GM19372 (cell line): Measurements from ENCODE around the gene USP54.

ENCODE experiments used
- ATAC-seq: cut with Tn5 transposase; IDR thresholded peaks from one replicate; pipeline ENCODE4 v1.9.1; 2021; ENCODE audit warnings: mild to moderate bottlenecking, low read depth, moderate library complexity; ENCODE audit not compliant: unreplicated experiment

USP54 gene

DNA sequence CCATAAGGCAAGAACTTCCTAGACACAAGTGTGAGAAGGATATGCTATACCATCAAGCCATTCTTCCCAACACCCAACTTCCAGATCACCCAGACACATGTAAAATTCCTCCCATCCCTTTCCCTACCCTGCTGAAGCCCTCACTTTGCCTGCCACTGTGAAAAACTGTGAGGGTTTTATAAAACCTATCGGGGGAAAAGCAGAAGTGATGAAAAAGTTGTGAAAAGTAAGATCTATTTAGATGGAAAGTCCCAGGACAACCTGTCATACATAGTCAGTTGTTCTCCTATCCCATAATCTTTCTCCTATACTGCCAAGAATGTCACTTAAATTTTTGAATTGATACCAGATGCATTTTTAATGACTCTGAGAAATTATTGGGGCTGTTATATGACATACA lies 56.3 kb downstream of the USP54 start:
- ATAC-seq: no peak

DNA sequence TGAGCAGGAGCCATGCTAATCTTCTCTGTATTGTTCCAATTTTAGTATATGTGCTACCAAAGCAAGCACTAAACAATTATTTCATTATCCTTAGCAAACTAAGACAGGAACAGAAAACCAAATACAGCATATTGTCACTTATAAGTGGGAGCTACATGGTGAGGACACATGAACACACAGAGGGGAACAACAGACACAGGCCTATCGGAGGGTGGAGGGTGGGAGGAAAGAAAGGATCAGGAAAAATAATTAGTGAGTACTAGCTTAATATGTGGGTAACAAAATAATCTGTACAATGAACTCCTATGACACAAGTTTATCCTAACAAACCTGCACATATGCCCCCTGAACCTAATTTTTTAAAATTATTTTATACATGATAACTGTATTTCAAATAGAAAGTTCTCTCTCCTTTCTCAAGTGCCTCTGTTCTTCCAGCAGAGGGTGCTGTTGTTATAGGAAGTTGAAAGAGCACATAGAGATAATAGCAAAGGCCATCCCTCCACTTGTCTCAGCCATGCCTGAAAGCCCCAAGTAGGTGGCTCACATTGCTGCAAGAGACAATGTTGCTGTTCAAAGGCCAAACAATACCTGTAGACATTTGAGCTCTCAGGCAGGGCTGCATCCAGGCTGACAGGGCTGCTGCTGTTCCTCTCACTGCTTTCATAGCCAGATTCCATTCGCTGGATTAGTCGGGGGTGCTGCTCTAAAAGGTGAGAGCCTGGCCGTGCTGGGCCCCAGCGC lies 61.9 kb downstream of the USP54 start:
- no peak for ATAC-seq

DNA sequence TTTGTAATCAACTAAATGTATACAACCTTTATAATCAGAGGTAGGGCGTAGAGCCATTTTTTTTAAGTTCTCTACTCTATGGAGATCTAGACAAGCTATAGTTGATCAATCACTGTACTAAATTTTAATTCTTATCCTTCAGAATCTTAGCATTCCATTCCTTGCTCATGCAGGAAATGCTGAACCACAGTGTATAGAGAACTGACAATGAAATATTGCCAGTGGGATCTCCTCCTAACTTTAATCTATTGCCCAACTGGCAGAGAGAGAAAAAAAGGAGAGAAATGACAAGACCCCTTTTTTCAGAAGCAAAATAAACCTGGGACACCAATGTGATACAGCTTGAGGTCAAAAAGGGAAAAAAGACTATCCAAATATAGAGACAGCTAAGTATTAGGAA lies 68.9 kb downstream of the USP54 start:
- no peak for ATAC-seq

DNA sequence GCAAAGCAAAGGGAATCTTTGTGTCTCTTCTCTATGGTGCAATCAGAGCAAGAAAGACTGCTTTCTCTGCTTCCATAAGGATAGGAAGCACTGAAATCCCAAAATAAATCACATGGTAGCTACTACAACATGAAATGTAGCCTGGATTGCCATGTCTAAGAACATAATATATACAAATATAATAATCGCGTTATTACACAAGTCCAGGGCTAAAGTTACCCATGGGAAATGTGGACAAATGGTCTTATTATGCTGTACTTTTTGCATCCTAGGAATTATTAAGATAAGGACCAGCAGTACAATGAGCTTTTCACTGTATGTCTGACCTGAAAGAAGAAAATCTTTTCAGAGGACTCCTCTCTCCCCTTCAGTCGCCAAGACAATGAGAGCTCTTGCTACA lies 71.8 kb downstream of the USP54 start:
- ATAC-seq: no peak

DNA sequence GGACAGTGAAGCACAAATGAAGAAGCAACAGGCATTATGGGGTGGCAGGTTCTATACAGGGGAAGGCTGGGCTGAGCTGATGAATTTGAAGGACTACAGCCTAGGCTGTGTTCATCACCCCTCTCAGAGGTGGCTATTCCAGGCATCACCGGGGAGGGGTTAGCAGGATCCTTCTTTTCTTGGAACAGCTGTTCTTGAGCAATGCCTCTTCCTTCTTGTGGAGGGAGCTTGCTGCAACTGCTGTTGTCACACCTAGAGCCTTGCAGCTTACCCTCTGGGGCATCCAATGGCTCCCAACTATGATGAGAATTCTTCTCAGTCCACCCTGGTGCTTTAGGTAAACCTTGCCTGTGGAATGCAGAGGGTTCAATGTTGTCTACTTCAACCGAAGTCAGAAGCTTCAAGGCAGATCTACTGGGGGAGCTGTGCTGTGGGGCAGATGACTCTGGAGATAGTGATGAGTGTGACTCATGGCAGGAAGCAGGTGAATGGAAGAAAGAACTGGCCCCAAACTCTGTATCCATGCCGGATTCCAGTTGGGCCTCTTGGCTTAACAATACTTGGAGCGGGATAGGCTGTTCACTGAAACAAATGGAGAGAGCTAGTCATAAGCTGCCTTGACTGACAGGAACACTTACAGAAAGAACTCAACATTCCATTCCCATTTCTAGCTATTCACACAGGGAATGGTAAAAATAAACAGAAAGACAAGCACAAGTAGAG lies 73.8 kb downstream of the USP54 start:
- no peak for ATAC-seq

DNA sequence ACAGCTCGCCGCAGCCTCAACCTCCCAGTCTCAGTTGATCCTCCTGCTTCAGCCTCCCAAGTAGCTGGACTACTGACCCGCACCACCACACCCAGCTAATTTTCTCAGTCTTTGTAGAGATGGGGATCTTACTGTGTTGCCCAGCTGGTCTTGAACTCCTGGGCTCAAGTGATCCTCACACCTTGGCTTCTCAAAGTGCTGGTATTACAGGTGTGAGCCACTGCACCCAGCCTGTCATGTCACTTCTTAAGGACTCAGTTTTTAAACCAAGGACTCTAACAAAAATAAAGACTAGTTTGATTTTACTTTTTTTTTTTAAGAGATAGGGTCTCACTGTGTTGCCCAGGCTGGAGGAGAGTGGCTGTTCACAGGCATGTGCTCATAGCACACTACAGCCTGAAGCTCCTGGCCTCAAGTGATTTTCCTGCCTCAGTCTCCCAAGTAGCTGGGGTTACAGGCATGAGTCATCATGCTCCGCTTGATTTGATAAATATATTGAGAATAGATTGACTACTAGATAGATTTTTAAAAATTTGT lies 78.9 kb downstream of the USP54 start:
- no peak for ATAC-seq

DNA sequence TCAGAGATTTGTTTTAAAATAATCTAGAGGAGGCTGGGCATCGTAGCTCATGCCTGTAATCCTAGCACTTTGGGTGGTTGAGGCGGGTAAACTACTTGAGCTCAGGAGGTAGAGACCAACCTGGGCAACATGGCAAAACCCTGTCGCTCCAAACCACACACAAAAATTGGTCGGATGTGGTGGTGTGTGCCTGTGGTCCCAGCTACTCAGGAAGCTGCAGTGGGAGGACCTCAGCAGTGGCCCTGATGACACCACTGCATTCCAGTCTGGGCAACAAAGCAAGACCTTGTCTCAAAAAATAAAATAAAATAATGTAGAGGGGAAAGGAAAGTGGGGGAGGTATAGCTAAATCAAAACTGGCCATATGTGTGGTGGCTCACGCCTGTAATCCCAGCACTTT lies 81.4 kb downstream of the USP54 start:
- ATAC-seq: no peak

DNA sequence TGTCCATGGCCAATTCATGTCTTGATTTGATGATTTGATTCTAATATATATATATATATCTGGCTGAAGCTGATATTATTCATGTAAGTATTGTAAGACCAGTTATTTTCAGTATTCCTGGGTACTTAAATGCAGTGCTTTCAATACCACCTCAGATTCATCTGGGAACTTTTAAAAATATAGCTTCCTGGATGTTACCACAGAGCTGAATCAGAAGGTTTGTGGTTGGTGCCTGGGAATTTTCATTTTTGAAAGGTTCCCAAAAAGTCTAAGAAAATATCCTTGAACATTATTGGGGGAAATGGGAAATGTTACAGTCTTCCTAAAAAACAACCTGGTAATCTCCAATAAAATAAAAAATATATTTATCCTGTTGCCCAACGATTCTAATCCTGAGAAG lies 84.7 kb downstream of the USP54 start:
- no peak for ATAC-seq

DNA sequence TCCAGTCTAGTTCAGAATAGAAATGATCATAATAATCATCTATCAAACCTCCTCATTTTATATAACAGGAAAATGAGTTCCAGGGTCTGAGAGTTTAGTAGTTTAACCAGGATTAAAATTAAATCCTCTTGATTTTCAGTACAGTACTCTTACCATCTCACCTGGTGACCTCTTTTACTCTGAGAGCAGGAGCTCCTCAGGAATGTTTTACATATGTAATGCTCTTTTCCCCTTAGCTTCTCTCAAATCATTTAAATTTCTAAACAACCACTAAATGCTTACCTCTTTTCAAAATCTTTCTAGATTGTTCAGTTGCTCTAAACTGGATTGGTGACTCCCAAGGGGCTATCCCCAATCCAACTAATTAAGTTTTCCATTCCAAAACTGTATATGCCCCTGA lies 85.1 kb downstream of the USP54 start:
- no peak for ATAC-seq

DNA sequence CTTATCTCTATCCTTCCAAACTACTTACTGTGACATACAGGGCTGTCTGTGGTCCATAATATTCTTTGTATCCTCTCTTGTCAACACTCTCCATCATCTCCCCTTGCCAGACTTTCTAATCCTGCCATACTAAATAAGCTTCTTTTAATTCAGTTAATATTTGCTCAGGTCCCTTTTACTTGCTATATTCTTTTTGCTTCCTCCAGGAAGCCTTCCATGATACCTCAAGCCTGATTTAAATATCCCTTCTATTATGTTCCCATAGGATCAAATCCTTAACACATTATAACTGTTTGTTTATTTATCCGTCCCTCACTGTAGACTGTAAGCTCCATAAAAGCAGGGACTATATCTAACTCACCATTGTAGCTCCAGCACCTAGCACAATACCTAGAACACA lies 88.1 kb downstream of the USP54 start:
- no peak for ATAC-seq

DNA sequence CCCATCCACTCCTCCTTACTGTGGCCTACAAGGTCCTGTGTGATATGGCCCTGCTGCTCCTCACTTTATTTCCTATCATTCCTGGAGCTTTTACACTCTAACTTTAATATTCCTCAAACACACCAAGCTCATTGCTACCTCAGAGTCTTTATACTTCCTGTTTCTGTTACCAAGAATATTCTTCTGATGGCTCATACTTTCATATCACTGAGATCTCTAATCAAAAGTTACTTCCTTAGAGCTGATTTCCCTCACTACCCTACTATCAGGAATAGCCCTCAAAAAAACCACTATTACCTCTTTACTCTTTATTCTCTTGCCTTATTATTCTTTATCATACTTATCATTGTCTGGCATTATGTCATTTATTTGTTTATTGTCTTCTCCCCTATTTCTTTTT lies 89.5 kb downstream of the USP54 start:
- no peak for ATAC-seq

DNA sequence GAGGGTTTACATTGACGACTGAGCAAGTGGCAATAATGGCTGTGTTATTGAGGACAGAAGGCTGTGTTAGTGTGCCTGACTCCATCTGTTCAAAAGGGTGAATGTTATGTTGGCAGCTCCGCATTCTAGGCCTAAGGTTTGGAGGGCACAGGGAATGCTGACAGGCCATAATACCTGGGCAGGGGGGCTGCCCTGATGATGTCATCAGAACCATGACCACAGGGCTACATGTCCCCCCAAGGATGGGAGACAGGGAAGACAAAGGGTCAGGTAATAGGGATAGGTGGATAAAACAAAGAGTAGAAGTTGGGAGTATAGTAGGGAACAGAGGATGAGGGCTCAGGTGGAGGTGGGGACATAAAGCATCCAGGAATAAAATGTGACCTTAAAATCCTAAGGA lies 93.5 kb downstream of the USP54 start:
- ATAC-seq: no peak

DNA sequence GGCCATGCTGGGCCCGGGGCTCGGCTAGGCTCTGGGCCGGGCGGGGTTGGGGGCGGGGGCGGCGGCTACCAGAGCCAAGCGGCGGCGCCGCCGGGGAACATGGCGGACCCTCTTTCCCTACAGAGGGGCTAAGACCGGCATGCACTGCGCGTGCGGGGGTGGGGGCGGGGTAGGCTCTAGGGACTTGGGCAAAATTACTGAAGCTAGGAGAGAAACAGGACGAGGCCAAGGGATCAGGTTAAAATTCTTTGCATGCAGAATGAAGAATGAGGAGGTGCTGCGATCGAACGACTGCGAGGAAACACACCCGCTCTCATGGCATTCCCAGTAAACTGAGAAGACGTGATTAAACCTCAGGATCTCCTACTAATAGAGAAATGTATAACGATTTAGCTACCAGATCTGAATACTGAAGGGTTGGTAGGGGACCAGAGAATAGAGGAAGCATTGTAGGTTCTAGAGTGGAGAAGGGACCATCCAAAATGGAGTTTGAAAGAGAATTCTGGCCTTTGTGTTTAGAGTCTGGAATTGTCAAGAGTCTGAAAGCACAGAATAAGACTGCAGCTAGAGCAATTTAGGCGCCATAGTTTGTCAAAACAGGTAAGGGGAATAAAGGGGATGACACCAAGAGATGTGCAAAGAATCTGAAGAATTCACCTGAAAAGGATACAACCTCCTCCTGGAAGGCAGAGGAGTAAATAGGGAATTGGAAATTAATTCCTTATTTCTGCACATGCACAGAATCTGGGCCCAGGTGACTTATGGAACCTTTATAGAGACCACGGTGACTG lies 95.1 kb downstream of the USP54 start, which contains the start of gene PPP3CB:
PPP3CB (minus strand) TSS at position 141 of the 791 bp plus-strand sequence; CDS start at position 6, 135 bp downstream.
- peak; percentile 67 for ATAC-seq

DNA sequence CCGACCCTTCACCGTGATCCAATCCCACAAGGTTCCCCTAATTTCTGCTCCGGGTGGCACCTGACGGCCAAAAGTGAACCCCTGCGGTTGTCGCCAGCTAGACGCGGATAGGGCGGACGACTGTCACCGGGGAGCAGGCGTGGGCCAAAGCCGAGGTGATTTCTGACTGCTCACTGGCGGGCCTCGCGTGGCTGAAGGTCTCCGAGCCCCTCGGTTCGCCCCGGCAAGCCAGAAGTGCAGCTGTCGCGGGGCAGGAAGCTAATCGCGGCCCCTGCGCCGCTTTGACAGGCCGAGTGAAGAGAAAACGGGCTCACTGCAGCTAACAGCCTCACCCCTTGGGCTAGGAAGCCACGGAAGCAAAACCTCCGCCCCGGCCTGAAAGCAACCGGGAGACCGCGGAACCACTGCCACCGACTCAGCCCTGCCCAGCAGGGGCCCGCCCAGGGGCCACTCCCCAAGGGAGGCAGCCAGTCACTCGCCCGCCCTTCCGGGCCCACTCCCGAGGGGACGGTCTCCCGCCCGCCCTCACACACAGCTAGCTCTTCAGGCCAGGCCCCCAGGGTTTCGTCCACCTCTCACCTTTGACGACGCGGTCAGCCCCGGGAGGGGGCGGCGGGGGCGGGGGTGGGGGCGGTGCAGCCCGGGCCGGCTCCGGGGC lies 95.8 kb downstream of the USP54 start:
- peak; percentile 87 for ATAC-seq

DNA sequence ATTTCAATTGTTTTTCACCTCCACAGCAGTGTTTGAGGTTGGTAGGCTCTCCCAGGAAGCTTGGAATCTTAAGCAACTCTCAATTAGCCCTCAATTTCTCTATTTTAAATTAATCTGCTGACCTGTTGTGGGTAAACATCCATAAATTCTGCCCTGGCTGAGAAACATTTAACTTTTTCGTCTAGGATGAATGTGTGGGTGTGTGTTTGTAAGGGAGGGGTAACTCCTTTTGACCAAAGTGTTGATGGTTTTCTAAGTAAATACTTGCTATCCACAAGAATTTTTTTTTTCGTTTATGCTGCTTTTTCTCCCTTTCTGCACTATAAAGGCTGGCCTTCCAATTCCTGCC lies 96.3 kb downstream of the USP54 start:
- no peak for ATAC-seq

DNA sequence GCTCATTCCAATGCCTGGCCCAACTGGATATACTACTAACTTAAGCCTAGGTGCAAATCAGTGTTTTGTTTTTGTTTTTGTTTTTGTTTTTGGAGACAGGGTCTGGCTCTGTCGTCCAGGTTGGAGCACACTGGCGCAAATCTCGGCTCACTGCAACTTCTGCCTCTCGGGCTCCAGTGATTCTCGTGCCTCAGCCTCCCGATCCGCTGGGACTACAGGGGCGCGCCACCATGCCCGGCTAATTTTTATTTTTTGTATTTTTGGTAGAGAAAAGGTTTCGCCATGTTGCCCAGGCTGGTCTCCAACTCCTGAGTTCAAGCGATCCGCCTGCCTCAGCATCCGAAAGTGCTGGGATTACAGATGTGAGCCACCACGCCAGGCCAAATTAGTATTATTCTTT lies 96.9 kb downstream of the USP54 start:
- no peak for ATAC-seq

DNA sequence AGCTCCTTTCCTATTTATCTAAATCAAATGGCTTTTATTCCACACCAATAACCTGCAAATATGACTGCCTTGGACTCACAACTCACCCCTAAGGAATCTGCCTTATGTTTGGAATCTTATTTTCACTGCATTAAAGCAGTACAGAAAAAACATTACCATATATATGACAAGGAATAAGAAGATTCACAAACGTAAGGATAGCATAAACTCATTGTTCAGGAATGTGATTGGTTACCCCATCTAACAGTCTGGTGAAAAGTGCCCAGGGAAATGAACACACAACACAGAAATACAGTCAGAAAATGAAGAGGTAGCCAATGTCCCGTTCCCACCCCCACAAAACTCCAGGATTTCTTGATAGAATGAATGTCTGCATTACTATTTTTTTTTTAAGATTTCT lies 97.4 kb downstream of the USP54 start:
- ATAC-seq: no peak

DNA sequence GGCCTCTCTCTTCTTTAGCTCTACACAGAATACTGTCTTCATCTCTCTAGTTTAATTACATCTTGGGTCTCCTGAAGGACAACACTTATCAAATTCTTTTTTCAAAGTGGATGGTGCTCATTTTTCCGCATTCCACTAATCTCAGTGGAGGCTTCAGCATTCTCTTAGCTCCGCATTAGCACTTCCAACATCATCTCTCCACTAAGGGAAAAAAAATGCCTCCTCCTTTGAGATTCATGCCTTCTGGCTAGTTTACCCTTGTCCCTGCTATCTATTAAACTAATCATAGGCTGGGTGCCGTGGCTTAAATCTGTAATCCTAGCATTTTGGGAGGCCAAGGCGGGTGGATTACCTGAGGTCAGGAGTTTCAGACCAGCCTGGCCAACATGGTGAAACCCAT lies 104.5 kb downstream of the USP54 start:
- ATAC-seq: no peak

DNA sequence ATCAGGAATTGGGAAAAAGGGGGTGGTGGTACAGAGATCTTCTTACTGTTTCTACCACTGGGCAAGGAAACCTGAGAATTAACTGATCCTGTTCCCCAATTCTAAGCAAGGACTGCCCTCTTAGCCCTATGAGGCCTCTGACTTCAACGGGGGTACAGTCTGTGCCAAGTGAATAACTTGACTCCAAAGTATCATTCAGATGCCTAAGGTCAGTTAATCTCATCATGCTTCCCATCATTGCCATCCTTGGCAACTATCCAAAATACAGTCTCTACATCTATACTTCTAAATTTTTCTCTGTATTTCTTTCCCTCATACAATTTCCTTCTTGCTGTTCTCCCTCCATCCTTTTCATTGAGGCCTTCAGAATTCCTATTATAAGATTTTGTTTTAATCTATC lies 105.8 kb downstream of the USP54 start:
- ATAC-seq: no peak

DNA sequence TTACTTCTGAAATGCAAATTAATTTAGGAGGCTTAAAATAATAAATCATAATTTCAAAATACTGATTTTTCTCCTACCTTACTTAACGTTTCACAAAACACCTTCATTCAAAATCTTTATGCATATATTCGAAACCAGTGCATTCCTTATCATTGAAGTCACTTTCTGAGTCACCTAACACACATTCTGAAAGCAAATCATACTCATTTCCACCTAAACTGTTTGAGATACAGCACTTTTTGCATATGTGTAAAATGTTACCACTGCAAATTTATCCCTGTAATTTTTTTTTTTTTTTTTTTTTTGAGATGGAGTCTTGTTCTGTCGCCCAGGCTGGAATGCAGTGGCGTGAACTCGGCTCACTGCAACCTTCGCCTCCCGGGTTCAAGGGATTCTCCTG lies 111.0 kb downstream of the USP54 start:
- ATAC-seq: no peak

DNA sequence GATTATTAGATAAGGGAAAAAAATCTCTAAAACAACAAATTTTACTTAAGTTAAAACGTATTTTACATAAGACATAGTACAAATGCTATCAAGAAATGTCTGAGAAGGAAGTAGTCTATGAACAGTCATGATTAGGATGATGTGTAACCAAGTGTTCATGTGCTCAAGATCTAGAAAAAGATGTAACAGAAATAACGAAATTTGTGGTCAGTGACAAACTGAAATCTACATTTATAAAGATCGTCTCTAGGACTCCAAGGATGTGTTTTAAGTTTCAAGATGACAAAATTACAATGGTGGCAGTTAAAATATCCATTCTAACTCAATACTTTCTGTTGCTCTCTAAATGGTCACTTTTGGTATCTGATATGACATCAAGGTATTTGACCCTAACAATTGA lies 112.5 kb downstream of the USP54 start:
- no peak for ATAC-seq
